ENCODE results near the gene RASL12.

Gene RASL12

DNA sequence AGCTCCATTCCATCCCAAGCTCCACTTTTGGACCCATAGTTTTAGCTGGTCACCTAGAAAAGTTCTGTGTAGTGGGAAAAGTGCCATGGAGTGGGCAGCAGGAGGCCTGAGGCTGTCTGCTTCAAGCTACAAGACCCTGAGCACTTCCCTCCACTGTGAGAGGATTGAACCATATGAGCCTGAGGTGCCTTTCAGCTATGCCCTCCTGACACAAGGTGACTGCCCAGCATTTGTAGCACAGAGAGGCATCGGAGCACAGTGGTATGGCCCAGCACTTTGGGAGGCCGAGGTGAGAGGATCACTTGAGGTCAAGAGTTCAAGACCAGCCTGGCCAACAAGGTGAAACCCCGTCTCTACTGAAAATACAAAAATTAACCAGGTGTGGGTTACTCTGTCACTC, 4.8 kb upstream of the RASL12 start:
- no peak overlapping the region for H3K4me3 ChIP-seq (ENCODE audit: low read length)
- TF ChIP-seq ZNF274 (IDR thresholded peaks at IDR 0.05; ENCODE audit: low read depth, low read length) = no peak

DNA sequence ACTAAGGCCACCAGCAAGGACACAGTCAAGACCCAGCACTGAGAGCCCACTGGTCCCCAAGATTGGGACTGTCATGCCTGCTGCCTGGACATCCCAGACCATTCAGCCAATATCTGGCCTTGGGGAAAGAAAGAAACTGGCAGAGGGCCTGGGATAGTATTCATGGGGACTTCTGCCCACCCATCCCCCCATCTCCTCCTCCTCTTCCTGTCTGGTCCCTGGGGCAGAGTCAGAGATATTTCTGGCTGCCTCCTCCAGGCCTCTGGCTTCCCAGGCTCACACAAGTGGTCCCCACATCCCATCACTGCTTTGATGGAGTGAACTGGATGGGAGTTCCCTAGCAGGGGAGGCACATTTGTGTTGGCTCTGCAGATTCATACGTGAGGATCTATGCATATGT, 4.2 kb upstream of the RASL12 start:
- TF ChIP-seq ZNF274 (IDR thresholded peaks at IDR 0.05; ENCODE audit: low read depth, low read length) = no peak
- H3K4me3 ChIP-seq (ENCODE audit: low read length) = no peak overlapping the region

DNA sequence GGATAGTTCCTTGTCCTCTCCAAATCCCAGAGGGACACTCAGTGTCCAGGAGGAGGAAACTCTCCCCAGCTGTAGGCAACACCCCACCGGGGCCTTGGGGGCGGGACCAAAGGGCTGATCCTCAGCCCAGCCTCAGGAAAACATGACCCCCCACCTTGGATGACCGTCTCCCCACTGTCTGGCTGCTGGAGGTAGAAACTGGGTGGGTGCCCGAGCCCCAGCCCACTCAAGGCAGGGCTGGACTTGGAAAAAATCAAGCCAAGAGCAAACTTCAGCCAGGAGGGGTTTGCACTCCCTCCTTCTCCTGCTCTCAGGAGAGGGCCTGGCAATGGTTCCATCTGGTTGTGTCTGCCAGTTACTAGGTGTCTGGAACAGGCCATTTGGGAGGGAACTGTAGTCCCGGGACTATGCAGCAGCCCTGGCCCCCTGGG, 3.6 kb upstream of the RASL12 start:
- no peak overlapping the region for H3K4me3 ChIP-seq (ENCODE audit: low read length)
- TF ChIP-seq ZNF274 (IDR thresholded peaks at IDR 0.05; ENCODE audit: low read depth, low read length) = no peak

DNA sequence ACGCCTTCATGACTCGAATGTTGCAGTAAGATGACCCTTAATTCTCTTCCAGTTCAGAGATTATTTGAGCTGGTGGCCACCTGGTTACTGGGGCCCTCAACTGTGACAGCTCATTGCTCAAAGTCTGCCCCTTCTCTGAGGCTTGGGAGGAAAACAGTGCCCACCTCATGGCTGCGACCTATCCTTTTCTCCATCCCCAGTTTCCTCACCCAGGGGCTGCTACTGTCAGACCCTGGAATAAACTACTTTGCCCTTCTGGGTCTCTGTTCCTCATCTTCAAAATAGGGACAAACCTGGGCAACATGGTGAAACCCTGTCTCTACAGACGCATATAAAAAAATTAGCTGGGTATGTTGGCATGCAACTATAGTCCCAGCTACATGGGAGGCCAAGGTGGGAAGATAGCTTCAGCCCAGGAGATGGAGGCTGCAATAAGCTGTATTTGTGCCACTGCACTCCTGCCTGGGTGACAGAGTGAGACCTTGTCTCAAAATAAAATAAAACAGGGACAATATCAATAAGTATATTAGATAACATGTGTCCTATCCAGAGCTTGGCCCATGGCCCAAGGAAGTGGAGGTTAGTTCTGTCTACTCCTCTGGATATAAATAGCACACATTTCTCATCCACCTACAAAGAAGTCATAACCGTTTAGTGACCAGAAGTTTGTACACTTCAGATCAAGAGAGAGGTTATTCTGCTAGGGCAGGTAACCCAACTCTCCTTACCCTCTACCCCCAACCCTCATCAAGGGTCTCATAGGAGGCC, 2.2 kb upstream of the RASL12 start:
- TF ChIP-seq ZNF274 (IDR thresholded peaks at IDR 0.05; ENCODE audit: low read depth, low read length) = no peak
- H3K4me3 ChIP-seq (ENCODE audit: low read length) = no peak overlapping the region

DNA sequence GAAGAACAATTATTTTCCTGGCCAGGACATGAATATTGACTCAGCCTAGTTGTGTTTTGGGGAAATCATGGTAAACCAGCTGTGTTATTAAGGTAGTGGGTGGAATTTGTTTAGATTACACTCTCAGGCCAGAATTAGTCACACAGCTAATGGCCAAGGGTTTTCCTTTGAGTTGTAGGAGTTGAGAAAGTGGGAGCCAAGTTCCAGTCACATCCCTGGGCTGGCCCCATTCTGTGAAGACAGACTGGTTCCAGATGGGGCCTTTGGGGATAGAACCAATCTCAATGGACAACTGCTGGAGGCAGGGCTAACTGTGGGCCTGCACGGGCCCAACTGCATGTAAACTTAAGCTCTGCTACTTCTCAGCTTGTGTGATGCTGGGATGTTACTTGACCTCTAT, 1.4 kb upstream of the RASL12 start:
- H3K4me3 ChIP-seq (ENCODE audit: low read length) = no peak overlapping the region
- no peak for TF ChIP-seq ZNF274 (IDR thresholded peaks at IDR 0.05; ENCODE audit: low read depth, low read length)

DNA sequence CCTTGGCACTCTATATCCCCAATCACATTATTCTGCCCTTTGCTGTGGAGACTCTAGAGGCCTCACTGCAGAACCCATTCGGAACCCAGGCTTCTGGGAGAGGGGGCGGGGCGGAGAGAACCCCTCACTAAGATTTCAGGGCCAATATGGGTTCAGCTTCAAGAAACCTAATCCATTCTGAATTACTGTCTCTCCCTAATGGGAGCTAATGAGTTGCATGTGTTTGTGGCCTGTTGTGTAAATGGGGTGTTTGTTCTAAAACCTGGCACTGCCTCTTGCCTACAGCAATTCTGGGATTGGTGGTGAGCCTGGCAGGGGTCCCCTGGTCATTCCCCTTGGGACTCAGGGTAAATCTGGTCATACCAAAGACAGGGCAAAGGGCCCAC, 605 bp upstream of the RASL12 start:
- TF ChIP-seq ZNF274 (IDR thresholded peaks at IDR 0.05; ENCODE audit: low read depth, low read length) = no peak
- H3K4me3 ChIP-seq (ENCODE audit: low read length) = no peak overlapping the region

DNA sequence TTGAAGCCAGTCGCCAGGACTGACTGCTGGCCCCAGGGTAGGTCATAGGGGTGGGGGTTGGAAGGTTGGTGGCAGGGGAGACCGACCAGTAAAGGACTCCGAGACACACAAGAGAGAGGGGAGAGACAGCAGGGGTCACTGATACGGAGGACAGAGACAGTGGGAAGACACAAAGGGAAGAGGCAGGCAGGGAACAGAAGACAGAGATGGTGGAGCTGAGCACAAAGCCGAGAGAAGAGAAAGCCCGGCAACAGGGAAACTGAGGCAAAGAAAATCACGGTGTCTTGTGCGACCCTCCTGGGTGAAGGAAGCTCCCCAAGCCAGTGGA, 510 bp downstream of the RASL12 start:
- H3K4me3 ChIP-seq (ENCODE audit: low read length) = no peak overlapping the region
- TF ChIP-seq ZNF274 (IDR thresholded peaks at IDR 0.05; ENCODE audit: low read depth, low read length) = no peak

DNA sequence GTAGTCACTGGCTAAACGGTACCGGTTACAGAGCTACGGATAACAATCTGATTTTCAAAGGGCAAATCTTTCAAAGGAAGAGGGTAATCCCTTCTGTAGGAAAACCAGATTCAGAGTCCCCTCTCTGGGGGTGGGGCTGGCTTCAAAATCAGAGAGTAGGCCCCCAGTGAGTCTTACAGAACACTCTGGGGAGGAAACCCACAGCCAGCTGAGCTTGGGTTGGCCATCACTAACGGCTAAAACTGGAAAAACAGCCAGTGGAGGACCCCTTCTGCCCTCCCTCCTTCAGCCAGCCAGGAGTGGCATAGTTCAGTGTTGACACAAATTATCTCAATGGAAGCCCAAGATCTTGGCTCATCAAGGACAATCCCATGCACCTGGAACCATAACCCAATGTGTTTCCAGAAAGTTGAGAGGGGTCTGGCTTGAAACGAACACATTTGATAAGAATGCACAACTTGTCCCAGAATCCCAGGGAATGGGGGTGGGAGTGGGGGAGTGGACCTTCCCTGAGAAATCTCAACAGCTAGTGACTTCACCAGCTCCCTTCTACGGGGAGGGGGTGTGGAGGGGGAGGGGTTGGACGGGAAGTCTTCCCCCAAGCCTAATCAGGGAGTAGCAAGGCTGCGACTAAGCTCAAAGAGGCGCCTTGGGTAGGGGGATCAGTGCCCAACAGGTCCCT, 1.0 kb downstream of the RASL12 start:
- no peak overlapping the region for H3K4me3 ChIP-seq (ENCODE audit: low read length)

DNA sequence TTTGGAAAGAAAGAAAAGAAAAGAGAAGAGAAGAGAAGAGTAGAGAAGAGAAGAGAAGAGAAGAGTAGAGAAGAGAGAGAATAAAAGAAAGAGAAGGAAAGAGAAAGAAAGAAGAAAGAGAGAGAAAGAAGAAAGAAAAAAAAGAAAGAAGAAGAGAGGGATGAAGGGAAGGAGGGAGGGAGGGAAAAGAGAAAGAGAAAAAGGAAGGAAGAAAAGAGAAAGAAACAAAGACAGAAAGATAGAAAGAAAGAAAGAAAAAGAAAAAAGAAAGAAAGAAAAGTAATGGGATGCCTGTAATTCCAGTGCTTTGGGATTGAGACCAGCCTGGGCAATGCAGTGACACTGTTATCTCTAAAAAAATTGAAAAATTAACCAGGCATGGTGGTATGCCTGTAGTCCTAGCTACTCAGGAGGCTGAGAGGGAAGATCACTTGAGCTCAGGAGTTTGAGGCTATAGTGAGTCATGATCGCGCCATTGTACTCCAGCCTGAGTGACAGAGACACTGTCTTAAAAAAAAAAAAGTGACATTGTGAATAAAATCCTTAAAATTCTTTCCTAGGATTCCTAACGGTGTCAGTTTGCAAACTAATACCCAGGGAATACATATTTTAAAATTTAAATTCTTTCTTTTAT, 1.7 kb downstream of the RASL12 start:
- no peak overlapping the region for H3K4me3 ChIP-seq (ENCODE audit: low read length)
- TF ChIP-seq ZNF274 (IDR thresholded peaks at IDR 0.05; ENCODE audit: low read depth, low read length) = no peak

More for the DNA sequence above, 1.0 kb downstream of the RASL12 start:
- no peak for TF ChIP-seq ZNF274 (IDR thresholded peaks at IDR 0.05; ENCODE audit: low read depth, low read length)

DNA sequence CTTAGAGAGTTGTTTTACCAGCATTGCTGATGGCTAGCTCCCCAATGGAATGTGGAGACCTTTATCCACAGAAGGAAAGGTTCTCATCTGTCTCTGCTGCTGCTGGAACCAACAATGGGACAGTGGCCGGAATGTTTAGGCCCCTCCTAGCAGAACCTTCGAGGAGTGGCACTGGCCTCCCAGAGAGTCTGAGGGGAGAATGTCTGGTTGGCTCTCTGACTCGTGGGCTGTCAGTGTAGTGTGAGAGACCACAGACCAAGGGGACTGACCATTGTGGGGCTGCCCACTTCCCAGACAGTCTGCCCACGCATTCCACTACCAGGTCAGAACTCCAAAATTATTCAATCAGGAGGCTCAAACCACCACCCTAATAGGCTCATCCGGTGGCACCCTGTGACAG, 5.1 kb downstream of the RASL12 start:
- no peak for TF ChIP-seq ZNF274 (IDR thresholded peaks at IDR 0.05; ENCODE audit: low read depth, low read length)
- H3K4me3 ChIP-seq (ENCODE audit: low read length) = no peak overlapping the region

DNA sequence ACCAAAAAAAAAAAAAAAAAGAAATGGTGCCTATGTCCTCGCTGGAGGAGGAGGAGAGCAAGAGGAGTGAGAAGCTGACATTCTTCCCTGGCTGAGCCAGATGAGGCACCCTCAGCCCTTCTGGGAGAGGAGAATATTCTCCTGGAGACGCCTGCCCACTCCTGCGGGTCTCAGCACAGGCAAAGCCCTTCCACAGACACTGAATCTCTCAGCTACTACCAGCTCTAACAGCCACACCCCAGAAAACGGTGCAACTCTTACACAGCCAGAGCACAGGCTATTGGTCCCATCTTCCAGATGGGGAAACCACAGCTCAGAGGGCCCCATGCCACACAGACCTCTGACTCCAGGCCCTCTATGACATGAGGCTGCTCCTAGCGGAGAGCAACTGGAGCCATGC, 5.7 kb downstream of the RASL12 start:
- no peak overlapping the region for H3K4me3 ChIP-seq (ENCODE audit: low read length)
- no peak for TF ChIP-seq ZNF274 (IDR thresholded peaks at IDR 0.05; ENCODE audit: low read depth, low read length)

DNA sequence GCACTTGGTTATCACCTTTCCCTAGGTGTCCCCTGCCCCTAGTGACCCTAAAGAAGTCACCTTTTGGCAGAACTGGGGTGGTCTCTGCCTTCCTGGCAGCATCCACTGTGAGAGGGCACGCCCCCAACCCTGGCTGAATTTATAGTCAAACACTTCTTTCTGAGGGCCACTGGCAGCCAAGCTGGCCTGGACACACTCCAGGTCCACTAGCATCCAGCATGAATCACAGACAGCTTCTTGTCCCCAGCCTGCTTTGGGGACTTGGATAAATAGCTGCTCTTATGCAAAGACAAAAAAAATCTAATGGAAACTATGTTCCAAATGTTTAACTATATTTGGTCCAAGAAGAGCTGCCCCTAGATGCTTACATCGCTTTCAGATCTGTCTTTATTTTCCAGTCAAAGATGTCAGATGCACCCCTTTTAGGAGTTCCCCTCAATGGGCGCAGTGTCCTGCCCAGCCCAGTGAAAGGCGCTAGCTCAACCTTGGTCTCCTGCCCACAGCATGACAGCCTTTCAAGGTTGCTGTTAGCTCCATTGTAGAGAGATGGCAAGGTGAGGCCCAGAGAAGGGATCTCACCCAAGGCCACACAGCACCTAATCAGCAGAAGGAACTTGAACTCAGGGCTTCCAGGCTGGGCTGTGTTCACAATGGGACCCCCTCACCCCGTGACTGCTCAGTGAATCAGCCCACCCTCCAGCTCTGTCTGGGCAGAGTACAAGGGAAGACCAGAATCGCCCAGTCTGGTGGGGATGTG, 7.0 kb downstream of the RASL12 start:
- no peak for TF ChIP-seq ZNF274 (IDR thresholded peaks at IDR 0.05; ENCODE audit: low read depth, low read length)
- H3K4me3 ChIP-seq (ENCODE audit: low read length) = no peak overlapping the region

DNA sequence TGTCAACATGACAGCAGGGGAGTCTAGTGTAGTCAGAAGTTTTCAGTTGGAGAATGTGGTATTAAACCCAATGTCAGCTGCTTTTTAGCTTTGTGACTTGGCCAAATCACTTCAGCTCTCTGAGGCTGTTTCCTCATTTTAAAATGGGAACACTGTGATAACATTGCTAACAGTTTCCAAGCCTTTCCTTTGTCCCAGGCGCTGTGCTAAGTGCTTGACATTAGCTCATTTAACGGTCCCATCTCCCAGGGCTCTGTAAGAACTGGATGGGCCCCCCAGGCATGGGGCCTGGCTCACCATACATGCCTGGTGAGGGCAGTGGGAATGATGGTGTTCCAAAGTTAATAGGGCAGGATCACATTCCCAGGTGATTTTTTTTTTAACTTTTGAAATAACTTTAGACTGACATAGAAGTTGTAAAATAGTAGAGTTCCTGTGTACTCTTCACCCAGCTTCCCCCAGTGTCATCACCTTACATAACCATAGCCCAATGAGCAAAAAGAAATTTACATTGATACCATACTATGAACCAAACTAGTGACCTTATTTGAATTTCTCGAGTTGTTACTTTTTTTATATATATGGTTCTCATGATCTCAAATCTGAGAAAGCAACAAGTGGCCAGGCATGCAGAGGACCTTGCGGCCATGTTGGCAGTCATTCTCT, 7.7 kb downstream of the RASL12 start:
- no peak for TF ChIP-seq ZNF274 (IDR thresholded peaks at IDR 0.05; ENCODE audit: low read depth, low read length)
- no peak overlapping the region for H3K4me3 ChIP-seq (ENCODE audit: low read length)

DNA sequence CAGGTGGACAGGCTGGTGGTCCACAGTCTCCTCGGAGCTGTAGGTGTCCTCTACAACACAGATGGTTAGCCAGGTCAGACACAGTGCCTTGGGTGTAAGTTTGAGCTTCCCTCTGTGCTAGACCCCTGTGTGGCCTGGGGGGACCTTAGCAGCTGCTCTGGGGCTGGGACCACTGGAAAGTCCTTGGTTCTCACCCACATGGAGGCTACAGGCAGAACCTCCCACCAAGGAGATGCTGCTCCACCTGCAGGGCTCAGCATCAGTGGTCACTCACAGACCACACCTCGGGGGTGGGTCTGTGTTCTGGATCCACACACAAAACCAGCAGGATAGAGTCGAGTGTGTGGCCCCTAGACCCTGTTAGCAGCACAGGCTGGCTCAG, 8.4 kb downstream of the RASL12 start:
- no peak for TF ChIP-seq ZNF274 (IDR thresholded peaks at IDR 0.05; ENCODE audit: low read depth, low read length)
- no peak overlapping the region for H3K4me3 ChIP-seq (ENCODE audit: low read length)

Data from GM08714 (cell line).